ENCODE results near the gene PDLIM7.

Gene PDLIM7

GRCh38 chr5:177511796-177512675 is 14.6 kb upstream of the PDLIM7 start:
- Histone ChIP-seq H3K9me3 (replicated peaks; ENCODE audit: insufficient read depth, low read length) (no peaks in the 10 kb centered on the region), H3F3A (ENCODE audit: insufficient read depth, low read length) (no peaks in the 10 kb centered on the region), H4K20me1 (ENCODE audit: insufficient read depth, low read length) (no peaks in the 10 kb centered on the region), H3K27me3 (replicated peaks; ENCODE audit: insufficient read depth, low read length) (no peaks in the 10 kb centered on the region), H3K36me3 (replicated peaks; ENCODE audit: insufficient read depth, low read length) (no peaks in the 10 kb centered on the region; the same call in 1 of the 2 replicates), H3K9ac (ENCODE audit: low read length) (no peak overlapping the region), H3K4me3 (ENCODE audit: low read length) (no peak overlapping the region), H3K79me2 (ENCODE audit: low read length) (peaks cover 26% of the 10 kb centered on the region), H3K9me2 (replicated peaks; ENCODE audit: insufficient read depth, low read length) (no peaks in the 10 kb centered on the region), H3K4me1 (ENCODE audit: low read length) (peaks cover 24% of the 10 kb centered on the region), H2AFZ (ENCODE audit: low read length) (no peak overlapping the region), H3K4me2 (ENCODE audit: low read depth, low read length) (no peak overlapping the region), H3K27ac (ENCODE audit: low read length) (no peak overlapping the region)
- TF ChIP-seq CTCF (IDR thresholded peaks at IDR 0.05; ENCODE audit: low read length) (no peak), EZH2 (optimal IDR thresholded peaks at IDR 0.05; ENCODE audit: low read depth, low read length) (no peak), EZH2phosphoT487 (IDR thresholded peaks at IDR 0.05; ENCODE audit: low read length) (no peak)
- no peak for DNase-seq

GRCh38 chr5:177511181-177511580 is 13.8 kb upstream of the PDLIM7 start:
- H3K9me3 ChIP-seq (replicated peaks; ENCODE audit: insufficient read depth, low read length), result no peaks in the 10 kb centered on the region
- peaks cover 21% of the 10 kb centered on the region for H3K79me2 ChIP-seq (ENCODE audit: low read length)
- no peak overlapping the region for H3K4me3 ChIP-seq (ENCODE audit: low read length)
- H3K27ac ChIP-seq (ENCODE audit: low read length), result no peak overlapping the region
- H3K27me3 ChIP-seq (replicated peaks; ENCODE audit: insufficient read depth, low read length), result no peaks in the 10 kb centered on the region
- H3F3A ChIP-seq (ENCODE audit: insufficient read depth, low read length), result no peaks in the 10 kb centered on the region
- H3K4me2 ChIP-seq (ENCODE audit: low read depth, low read length), result no peak overlapping the region
- peaks cover 24% of the 10 kb centered on the region for H3K4me1 ChIP-seq (ENCODE audit: low read length)
- no peak overlapping the region for H2AFZ ChIP-seq (ENCODE audit: low read length)
- no peak for DNase-seq
- no peaks in the 10 kb centered on the region for H4K20me1 ChIP-seq (ENCODE audit: insufficient read depth, low read length)
- no peak overlapping the region for H3K9ac ChIP-seq (ENCODE audit: low read length)
- no peaks in the 10 kb centered on the region for H3K9me2 ChIP-seq (replicated peaks; ENCODE audit: insufficient read depth, low read length)
- H3K36me3 ChIP-seq (replicated peaks; ENCODE audit: insufficient read depth, low read length), result no peaks in the 10 kb centered on the region; the same call in 1 of the 2 replicates
- no peak for TF ChIP-seq CTCF (IDR thresholded peaks at IDR 0.05; ENCODE audit: low read length)
- TF ChIP-seq EZH2 (optimal IDR thresholded peaks at IDR 0.05; ENCODE audit: low read depth, low read length), result no peak
- TF ChIP-seq EZH2phosphoT487 (IDR thresholded peaks at IDR 0.05; ENCODE audit: low read length), result no peak

- no peak for DNase-seq
- H3K9me2 ChIP-seq (replicated peaks; ENCODE audit: insufficient read depth, low read length), result no peaks in the 10 kb centered on the region
- H3K4me3 ChIP-seq (ENCODE audit: low read length), result no peak overlapping the region
- H3K27me3 ChIP-seq (replicated peaks; ENCODE audit: insufficient read depth, low read length), result no peaks in the 10 kb centered on the region
- H3K4me1 ChIP-seq (ENCODE audit: low read length), result peaks cover 19% of the 10 kb centered on the region
- no peaks in the 10 kb centered on the region; the same call in 1 of the 2 replicates for H3K36me3 ChIP-seq (replicated peaks; ENCODE audit: insufficient read depth, low read length)
- no peak overlapping the region for H3K9ac ChIP-seq (ENCODE audit: low read length)
- H2AFZ ChIP-seq (ENCODE audit: low read length), result no peak overlapping the region
- H3F3A ChIP-seq (ENCODE audit: insufficient read depth, low read length), result no peaks in the 10 kb centered on the region
- no peak overlapping the region for H3K4me2 ChIP-seq (ENCODE audit: low read depth, low read length)
- peaks cover 15% of the 10 kb centered on the region for H3K79me2 ChIP-seq (ENCODE audit: low read length)
- no peaks in the 10 kb centered on the region for H4K20me1 ChIP-seq (ENCODE audit: insufficient read depth, low read length)
- H3K27ac ChIP-seq (ENCODE audit: low read length), result no peak overlapping the region
- H3K9me3 ChIP-seq (replicated peaks; ENCODE audit: insufficient read depth, low read length), result no peaks in the 10 kb centered on the region
- TF ChIP-seq EZH2 (optimal IDR thresholded peaks at IDR 0.05; ENCODE audit: low read depth, low read length), result no peak
- no peak for TF ChIP-seq CTCF (IDR thresholded peaks at IDR 0.05; ENCODE audit: low read length)
- TF ChIP-seq EZH2phosphoT487 (IDR thresholded peaks at IDR 0.05; ENCODE audit: low read length), result no peak
Measured at GRCh38 chr5:177510567-177511053, 13.2 kb upstream of the PDLIM7 start.

All from MM.1S (cell line).